ENCODE measurements around the gene ACD. TPM values are rescaled to one million over a fixed set of nuclear protein-coding genes. Genes with fewer than 3 reads are reported as not detected.

Gene ACD
- total RNA-seq, 2 donors from 2014 or later, result 11.8 to 27.5 TPM

DNA sequence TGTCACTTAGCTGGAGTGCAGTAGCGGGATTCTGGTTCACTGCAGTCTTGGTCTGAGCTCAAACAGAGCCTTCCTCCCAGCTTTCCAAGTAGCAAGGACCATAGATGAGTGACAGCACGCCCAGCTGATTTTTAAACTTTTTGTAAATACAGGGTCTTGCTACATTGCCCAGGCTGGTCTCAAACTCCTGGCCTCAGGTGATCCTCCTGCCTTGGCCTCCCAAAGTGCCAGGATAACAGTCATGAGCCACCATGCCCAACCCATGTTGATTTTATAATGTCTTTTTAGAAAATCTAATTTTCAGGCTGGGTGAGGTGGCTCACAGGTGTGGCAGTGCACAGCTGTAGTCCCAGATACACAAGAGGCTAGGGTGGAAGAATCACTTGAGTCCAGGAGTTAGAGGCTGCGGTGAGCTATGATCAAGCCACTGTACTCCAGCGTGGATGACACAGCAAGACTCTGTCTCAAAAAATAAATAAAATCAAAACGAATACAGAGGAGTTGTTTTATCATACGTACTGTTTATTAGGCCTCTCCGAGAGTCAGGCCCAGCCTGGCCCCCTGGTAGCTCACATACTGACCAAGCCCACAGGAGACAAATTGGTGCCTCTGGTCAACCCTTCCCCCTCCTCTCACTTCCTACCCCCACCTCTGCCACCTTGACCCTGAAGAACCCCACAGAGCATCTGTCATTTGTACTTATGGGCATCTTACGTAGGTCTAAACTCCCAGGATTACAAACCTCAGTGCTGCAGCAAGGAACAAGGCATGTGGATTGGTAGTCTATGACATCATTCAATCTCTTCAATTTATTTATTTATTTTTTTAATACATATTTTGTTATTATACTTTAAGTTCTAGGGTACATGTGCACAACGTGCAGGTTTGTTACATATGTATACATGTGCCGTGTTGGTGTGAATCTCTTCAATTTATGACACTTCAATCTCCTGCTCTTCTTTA lies 20.2 kb upstream of the ACD start:
- TF ChIP-seq, protein P1, sequence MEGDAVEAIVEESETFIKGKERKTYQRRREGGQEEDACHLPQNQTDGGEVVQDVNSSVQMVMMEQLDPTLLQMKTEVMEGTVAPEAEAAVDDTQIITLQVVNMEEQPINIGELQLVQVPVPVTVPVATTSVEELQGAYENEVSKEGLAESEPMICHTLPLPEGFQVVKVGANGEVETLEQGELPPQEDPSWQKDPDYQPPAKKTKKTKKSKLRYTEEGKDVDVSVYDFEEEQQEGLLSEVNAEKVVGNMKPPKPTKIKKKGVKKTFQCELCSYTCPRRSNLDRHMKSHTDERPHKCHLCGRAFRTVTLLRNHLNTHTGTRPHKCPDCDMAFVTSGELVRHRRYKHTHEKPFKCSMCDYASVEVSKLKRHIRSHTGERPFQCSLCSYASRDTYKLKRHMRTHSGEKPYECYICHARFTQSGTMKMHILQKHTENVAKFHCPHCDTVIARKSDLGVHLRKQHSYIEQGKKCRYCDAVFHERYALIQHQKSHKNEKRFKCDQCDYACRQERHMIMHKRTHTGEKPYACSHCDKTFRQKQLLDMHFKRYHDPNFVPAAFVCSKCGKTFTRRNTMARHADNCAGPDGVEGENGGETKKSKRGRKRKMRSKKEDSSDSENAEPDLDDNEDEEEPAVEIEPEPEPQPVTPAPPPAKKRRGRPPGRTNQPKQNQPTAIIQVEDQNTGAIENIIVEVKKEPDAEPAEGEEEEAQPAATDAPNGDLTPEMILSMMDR (IDR thresholded peaks at IDR 0.05), result no peak
- Histone ChIP-seq H3K9ac (ENCODE audit: low read depth in 2 of 2, low read length in 2 of 2) (no peak overlapping the region), H3K4me1 (no peaks in the 10 kb centered on the region), H3K27me3 (no peaks in the 10 kb centered on the region), H3K9me3 (no peaks in the 10 kb centered on the region), H3K36me3 (no peaks in the 10 kb centered on the region), H3K4me3 (no peak overlapping the region), H3K27ac (no peak overlapping the region)
- intact Hi-C loops (cut with DNase I), result loop anchor here (5.0 to 10.0 kb wide), 3 partner anchors 37 to 375 kb away; partner anchors contain the start of gene GFOD2
- no peak for DNase-seq

DNA sequence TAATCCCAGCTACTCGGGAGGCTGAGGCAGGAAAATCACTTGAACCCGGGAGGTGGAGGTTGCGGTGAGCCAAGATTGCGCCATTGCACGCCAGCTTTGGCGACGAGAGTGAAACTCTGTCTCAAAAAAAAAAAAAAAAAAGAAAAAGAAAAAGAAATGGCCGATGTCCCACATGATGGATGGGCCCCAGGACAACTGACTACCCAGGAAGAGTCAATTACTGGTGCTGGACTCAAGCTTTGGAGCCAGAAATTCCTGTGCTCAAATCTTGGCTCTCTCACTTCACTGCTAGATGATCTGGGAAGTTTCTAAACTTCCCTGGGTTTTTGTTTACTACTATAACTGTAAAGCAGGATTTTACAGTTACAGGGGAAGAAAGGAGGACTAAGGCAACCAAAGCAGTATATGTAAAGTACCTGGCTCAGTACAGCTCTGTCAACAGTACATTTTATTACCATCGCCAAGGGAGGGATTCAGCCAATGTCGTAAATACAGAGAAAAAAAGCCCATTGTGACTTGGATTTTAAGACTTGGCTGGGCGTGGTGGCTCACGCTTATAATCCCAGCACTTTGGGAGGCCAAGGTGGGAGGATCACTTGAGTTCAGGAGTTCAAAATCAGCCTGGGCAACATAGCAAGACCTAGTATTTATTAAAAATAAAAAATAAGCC lies 18.4 kb upstream of the ACD start:
- no peaks in the 10 kb centered on the region for H3K27me3 ChIP-seq
- no peak overlapping the region for H3K4me3 ChIP-seq
- H3K27ac ChIP-seq, result peak overlapping the region; percentile 66
- peaks cover 9% of the 10 kb centered on the region for H3K4me1 ChIP-seq
- H3K36me3 ChIP-seq, result no peaks in the 10 kb centered on the region
- TF ChIP-seq, protein P1 (IDR thresholded peaks at IDR 0.05), result no peak
- peak; percentile 64 for DNase-seq
- no peaks in the 10 kb centered on the region for H3K9me3 ChIP-seq
- no peak overlapping the region for H3K9ac ChIP-seq (ENCODE audit: low read depth in 2 of 2, low read length in 2 of 2)
- intact Hi-C loops (cut with DNase I), result loop anchor here (5.0 kb wide), 2 partner anchors 39 to 249 kb away; partner anchors contain the start of gene GFOD2

DNA sequence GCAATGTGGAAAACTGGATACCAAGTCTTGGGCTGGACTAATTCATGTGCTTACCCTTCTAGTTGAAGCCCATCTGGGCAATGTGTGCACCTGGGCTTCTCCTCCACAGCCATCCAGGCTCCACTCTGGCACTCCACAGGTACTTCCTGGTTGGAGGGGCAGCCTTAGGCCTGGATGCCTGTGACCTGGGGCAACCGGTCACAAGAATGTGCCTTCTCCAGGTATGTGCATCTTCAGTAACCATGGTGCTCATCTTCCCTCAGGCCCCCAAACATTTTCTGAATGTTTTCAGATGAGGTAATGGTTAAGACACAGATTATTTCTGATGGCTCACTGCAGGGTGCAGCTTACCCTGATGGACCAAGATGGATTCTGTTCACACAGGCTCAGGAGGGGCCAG lies 17.7 kb upstream of the ACD start:
- TF ChIP-seq, protein P1 (IDR thresholded peaks at IDR 0.05), result no peak

DNA sequence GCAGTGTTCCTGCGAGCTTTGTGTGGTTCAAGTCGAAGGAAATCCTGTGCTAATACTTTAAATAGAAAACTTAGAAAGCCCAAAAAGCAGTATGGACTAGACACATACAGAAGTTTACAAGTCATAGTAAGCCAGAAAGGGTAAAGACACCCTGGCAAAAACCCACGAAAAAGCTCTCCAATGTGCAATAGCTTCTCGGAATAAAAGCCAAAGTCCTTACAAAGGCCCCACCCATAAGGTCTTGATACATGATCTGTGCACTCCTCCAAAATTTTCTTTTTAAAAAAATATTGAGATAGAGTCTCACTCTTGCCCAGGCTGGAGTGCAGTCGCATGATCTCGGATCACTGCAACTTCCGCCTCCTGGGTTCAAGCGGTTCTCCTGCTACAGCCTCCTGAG lies 16.9 kb upstream of the ACD start:
- no peak for DNase-seq
- Histone ChIP-seq H3K4me1 (peaks cover 22% of the 10 kb centered on the region), H3K27ac (no peak overlapping the region), H3K9ac (ENCODE audit: low read depth in 2 of 2, low read length in 2 of 2) (no peak overlapping the region), H3K36me3 (no peaks in the 10 kb centered on the region), H3K9me3 (no peaks in the 10 kb centered on the region), H3K27me3 (no peaks in the 10 kb centered on the region), H3K4me3 (no peak overlapping the region)
- TF ChIP-seq, protein P1 (IDR thresholded peaks at IDR 0.05), result no peak
- intact Hi-C loops (cut with DNase I), result loop anchor here (5.0 kb wide), 2 partner anchors 40 to 250 kb away; partner anchors contain the start of gene GFOD2

More for the DNA sequence above, 17.7 kb upstream of the ACD start:
- DNase-seq, result no peak
- Histone ChIP-seq H3K27ac (peak overlapping the region; percentile 66), H3K4me3 (no peak overlapping the region), H3K9me3 (no peaks in the 10 kb centered on the region), H3K4me1 (peaks cover 17% of the 10 kb centered on the region), H3K27me3 (no peaks in the 10 kb centered on the region), H3K36me3 (no peaks in the 10 kb centered on the region), H3K9ac (ENCODE audit: low read depth in 2 of 2, low read length in 2 of 2) (peak overlapping the region in 1 of 2 donors; percentile 3)
- intact Hi-C loops (cut with DNase I), result loop anchor here (5.0 kb wide), 2 partner anchors 40 to 250 kb away; partner anchors contain the start of gene GFOD2

DNA sequence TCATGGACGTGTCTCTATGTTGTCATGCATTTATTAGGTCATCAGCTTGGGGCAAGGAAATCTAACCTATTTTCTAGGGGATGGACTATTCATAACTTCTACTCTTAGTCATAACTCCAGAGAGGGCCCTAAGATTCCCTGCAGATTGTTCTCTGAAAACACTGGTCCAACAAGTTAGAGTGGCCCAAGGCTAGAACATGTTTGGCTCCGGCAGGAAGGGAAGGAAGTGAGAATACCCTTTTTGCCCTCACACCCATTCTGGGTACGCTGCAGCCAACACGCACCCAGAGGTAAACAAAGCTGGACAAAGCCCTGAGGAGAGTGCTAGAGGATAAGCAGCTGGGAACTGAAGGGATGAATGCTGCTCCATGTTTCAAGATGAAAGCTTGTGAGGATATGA lies 16.5 kb upstream of the ACD start:
- intact Hi-C loops (cut with DNase I), result loop anchor here (5.0 kb wide), 2 partner anchors 41 to 251 kb away; partner anchors contain the start of gene GFOD2

More for the DNA sequence above, 16.5 kb upstream of the ACD start:
- Histone ChIP-seq H3K27me3 (no peaks in the 10 kb centered on the region), H3K27ac (no peak overlapping the region), H3K4me3 (no peak overlapping the region), H3K9ac (ENCODE audit: low read depth in 2 of 2, low read length in 2 of 2) (no peak overlapping the region), H3K4me1 (peaks cover 22% of the 10 kb centered on the region), H3K9me3 (no peaks in the 10 kb centered on the region), H3K36me3 (no peaks in the 10 kb centered on the region)
- TF ChIP-seq, protein P1 (IDR thresholded peaks at IDR 0.05), result no peak
- no peak for DNase-seq

All from colonic mucosa (tissue), 4 donors.